HepG2 (cell line): ENCODE data around the gene FETUB.

Experiments used
- CTCF ChIP-seq: sonication (generic); formaldehyde crosslinking; IDR thresholded peaks from 2 replicates; pipeline ENCODE4 v1.5.0; 2020; ENCODE audit warnings: mild to moderate bottlenecking, missing genetic modification reagents, moderate library complexity
- EZH2 ChIP-seq: conservative IDR thresholded peaks from 2 replicates; pipeline ENCODE4 v1.6.1; 2012; ENCODE audit warnings: mild to moderate bottlenecking, low read depth, low read length, moderate library complexity
- GATAD2A ChIP-seq: IDR thresholded peaks from 2 replicates; pipeline ENCODE4 v1.6.1; 2016
- KDM1A ChIP-seq: IDR thresholded peaks from 2 replicates; pipeline ENCODE4 v1.6.1; 2016; ENCODE audit warnings: missing compliant biosample characterization
- MYC ChIP-seq: sonication (generic); formaldehyde crosslinking; IDR thresholded peaks from 2 replicates; pipeline ENCODE4 v1.9.0; 2021; ENCODE audit warnings: missing genetic modification reagents, borderline replicate concordance
- STAT5B ChIP-seq: sonication (generic); formaldehyde crosslinking; IDR thresholded peaks from 2 replicates; pipeline ENCODE4 v1.4.0; 2020; ENCODE audit warnings: missing genetic modification reagents
- ZBTB7A ChIP-seq: sonication (generic); formaldehyde crosslinking; IDR thresholded peaks from 2 replicates; pipeline ENCODE4 v1.8.0; 2022; ENCODE audit warnings: mild to moderate bottlenecking, missing genetic modification reagents
- ZFAT ChIP-seq: sonication (generic); formaldehyde crosslinking; conservative IDR thresholded peaks from 2 replicates; pipeline ENCODE4 v1.8.1; 2023; ENCODE audit warnings: missing genetic modification reagents, inconsistent platforms
- ZNF292 ChIP-seq: sonication (generic); formaldehyde crosslinking; IDR thresholded peaks from 2 replicates; pipeline ENCODE4 v1.8.1; 2022; ENCODE audit warnings: mild to moderate bottlenecking, low read depth, missing genetic modification reagents, borderline replicate concordance
- ZNF629 ChIP-seq: sonication (generic); formaldehyde crosslinking; conservative IDR thresholded peaks from 2 replicates; pipeline ENCODE4 v1.5.0; 2020; ENCODE audit warnings: missing genetic modification reagents
- ZNF644 ChIP-seq: IDR thresholded peaks from 2 replicates; pipeline ENCODE4 v1.6.1; 2016; ENCODE audit warnings: low read depth
- ZNF780A ChIP-seq: sonication (generic); formaldehyde crosslinking; IDR thresholded peaks from 2 replicates; pipeline ENCODE4 v1.8.0; 2022; ENCODE audit warnings: mild to moderate bottlenecking, missing genetic modification reagents, moderate library complexity
- ZNF883 ChIP-seq: sonication (generic); formaldehyde crosslinking; IDR thresholded peaks from 2 replicates; pipeline ENCODE4 v1.5.1; 2020; ENCODE audit warnings: mild to moderate bottlenecking, missing genetic modification reagents; ENCODE audit errors: not compliant biosample characterization

- no peak for TF ChIP-seq KDM1A (CRISPR knock-in tag)
- TF ChIP-seq MYC (CRISPR knock-in tag): no peak
- TF ChIP-seq ZNF644 (CRISPR knock-in tag): no peak
- no peak for TF ChIP-seq EZH2
- TF ChIP-seq STAT5B (CRISPR knock-in tag): no peak
- TF ChIP-seq ZNF883 (CRISPR knock-in tag): no peak
- no peak for TF ChIP-seq ZNF629 (CRISPR knock-in tag)
- no peak for TF ChIP-seq CTCF (CRISPR knock-in tag)
- TF ChIP-seq ZFAT (CRISPR knock-in tag): no peak
- TF ChIP-seq ZNF292: no peak
- no peak for TF ChIP-seq ZNF780A (CRISPR knock-in tag)
- no peak for TF ChIP-seq ZBTB7A (CRISPR knock-in tag)
- TF ChIP-seq GATAD2A (CRISPR knock-in tag): no peak
Measured at GRCh38 chr3:186599785-186600166, 40.4 kb upstream of the FETUB start.
